Astrocyte of the spinal cord (primary cell): ENCODE results near the gene NBEAL1.
"Not testable (repeated sequence)": the region's sequence is repeated elsewhere in the genome, so short reads cannot be mapped to it uniquely, and the experiment has no call there.

Experiments used
- DNase-seq: peaks from one replicate; pipeline ENCODE4 v3.0.0; 2011; ENCODE audit warnings: low read depth, low spot score
- H3K4me3 ChIP-seq: 2 replicates; pipeline ENCODE4 v1.5.1; 2011; ENCODE audit warnings: low read depth, mild to moderate bottlenecking, low read length, moderate library complexity
- in situ Hi-C: cut with HindIII; loops from 2 replicates; pipeline ENCODE4 v1.10.0; 2017; ENCODE audit warnings: low sequenced_read_pairs
- TF ChIP-seq, protein P1 (sequence below): IDR thresholded peaks from 2 replicates; pipeline ENCODE4 v1.5.1; 2012; ENCODE audit warnings: low read depth, mild to moderate bottlenecking, low read length, inconsistent platforms

NBEAL1 gene

DNA sequence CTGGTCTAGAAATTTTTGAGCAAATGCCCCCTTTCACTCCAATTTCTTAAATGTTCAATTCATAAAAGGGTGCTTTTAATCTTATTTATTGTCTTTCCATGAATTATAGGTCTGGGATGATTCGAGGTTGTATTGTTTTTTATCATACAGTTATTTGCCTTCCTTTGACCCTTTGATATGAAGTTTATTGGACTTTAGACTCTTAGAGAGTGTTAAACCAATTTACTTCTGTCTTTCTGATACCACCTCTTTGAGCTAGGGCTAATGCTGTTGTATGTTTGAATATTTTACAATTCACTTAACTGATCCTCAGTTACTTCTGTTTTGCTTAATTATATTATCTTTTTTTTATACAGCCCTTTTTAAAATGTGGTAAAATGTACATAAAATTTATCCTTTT, 134.5 kb downstream of the NBEAL1 start:
- DNase-seq, result no peak
- in situ Hi-C loops, result no loop called here
- no peak overlapping the region for H3K4me3 ChIP-seq
- TF ChIP-seq, protein P1, sequence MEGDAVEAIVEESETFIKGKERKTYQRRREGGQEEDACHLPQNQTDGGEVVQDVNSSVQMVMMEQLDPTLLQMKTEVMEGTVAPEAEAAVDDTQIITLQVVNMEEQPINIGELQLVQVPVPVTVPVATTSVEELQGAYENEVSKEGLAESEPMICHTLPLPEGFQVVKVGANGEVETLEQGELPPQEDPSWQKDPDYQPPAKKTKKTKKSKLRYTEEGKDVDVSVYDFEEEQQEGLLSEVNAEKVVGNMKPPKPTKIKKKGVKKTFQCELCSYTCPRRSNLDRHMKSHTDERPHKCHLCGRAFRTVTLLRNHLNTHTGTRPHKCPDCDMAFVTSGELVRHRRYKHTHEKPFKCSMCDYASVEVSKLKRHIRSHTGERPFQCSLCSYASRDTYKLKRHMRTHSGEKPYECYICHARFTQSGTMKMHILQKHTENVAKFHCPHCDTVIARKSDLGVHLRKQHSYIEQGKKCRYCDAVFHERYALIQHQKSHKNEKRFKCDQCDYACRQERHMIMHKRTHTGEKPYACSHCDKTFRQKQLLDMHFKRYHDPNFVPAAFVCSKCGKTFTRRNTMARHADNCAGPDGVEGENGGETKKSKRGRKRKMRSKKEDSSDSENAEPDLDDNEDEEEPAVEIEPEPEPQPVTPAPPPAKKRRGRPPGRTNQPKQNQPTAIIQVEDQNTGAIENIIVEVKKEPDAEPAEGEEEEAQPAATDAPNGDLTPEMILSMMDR, result no peak

DNA sequence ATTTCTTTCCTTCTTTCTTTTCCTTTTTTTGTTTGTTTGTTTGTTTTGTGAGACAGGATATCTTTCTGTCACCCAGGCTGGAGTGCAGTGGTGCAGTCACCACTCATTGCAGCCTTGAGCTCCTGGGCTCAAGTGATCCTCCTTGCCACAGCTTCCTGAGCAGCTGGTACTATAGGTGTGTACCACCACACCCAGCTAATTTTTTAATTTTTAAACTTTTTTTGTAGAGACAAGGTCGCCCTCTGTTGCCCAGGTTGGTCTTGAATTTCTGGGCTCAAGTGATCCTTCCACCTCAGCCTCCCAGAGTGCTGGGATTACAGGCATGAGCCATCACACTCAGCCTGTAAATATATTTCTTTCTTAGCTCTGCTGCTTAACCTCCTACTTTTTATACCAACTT, 140.7 kb downstream of the NBEAL1 start:
- H3K4me3 ChIP-seq, result no peak overlapping the region
- in situ Hi-C loops, result no loop called here
- TF ChIP-seq, protein P1, result no peak
- no peak for DNase-seq

DNA sequence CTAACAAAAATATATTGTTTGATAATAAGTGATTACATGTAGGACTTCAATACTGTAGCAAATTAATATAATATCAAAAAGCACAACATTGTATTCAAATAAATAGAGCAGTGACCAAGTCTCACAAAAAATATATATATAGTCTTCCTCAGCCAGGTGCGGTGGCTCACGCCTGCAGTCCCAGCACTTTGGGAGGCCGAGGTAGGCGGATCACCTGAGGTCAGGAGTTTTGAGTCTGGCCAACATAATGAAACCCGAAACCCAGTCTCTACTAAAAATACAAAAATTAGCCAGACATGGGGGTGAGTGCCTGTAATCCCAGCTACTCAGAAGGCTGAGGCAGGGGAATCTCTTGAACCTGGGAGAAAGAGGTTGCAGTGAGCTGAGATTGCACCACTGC, 148.0 kb downstream of the NBEAL1 start:
- in situ Hi-C loops, H3K4me3 ChIP-seq, DNase-seq: not testable (repeated sequence)

DNA sequence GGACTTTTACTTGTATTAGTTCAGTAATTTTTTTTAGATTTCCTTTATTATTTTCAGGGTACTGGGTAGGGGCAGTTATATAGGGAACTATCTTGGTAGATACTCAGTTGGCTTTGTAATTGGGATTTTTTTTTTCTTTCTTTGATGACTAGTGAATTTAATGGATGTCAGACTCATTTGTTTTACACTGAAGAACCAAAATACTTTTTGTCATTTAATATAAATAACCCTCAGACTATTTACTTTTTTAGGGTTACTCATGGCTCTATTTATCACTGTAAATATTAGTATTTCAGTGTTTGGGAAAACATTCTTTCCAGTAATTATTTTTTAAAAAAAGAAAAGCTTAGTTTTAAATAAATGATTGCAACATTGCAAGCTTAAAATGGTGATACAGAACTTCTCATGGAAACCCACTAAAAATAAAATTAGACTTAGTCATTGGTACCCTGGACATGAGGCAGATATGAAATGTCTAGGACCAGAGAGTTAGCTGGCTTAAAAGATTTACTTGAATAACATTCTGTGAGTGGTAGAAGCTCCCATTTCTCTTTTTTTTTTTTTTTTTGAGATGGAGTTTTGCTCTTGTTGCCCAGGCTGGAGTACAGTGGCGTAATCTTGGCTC, 149.7 kb downstream of the NBEAL1 start:
- DNase-seq, result no peak
- no peak overlapping the region for H3K4me3 ChIP-seq
- in situ Hi-C loops, result no loop called here
- TF ChIP-seq, protein P1, result no peak

DNA sequence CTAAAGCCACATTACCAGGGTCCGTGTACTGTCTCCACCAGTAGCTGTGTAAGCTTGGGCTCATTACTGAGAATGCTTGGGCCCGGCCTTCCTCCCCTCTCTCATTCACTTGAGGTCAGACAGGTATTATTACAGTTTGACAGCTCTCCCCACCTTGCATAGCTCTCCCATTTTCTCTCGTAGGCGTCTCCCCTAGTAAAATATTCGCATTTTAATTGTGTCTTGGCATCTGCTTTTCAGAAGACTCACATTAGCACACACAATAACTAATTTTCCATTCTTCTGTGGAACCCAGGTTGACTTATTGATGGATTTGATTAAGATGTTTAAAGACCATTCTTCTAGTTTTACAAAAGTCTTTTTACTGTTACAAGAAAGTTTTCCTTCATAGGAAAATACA, 153.1 kb downstream of the NBEAL1 start:
- DNase-seq, result no peak
- H3K4me3 ChIP-seq, result no peak overlapping the region
- in situ Hi-C loops, result no loop called here
- TF ChIP-seq, protein P1, result no peak

DNA sequence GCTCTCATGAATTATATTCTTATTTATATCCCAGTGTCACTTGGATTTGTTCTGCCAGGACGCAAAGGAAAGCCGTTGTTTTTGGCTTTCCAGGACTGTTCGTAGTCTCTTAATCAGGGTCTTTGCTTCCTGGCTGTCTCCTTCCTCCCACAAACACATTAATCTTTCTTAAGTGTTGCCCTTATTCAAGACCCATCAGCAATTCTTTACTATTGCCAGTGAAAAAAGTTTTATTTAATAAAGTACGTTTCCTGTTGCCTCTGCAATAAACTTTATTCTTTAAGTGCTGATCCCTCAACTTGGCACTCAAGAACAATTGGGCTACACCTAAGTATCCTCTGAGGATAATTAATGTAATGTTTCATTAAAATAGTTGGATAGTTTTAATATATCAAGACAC, 155.8 kb downstream of the NBEAL1 start:
- no peak overlapping the region for H3K4me3 ChIP-seq
- no peak for DNase-seq
- TF ChIP-seq, protein P1, result no peak
- in situ Hi-C loops, result no loop called here

DNA sequence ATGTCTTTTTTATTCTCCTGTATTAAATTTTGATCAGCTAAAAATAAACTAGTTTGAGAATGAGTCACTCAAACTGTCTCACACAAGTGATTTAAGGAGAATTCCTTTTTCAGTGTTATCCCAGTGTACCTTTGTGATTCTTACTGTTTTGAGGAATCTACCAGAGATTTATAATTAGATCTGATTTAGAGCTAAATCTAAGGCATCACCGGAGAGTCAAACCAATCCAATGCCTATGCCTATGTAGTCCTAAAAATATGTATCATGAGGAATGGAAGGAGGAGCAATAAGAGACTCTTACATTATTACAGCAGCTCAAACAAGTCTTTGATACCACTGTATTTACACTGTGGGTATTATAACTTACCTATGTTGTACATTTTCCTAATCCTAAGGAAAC, 160.7 kb downstream of the NBEAL1 start:
- no peak overlapping the region for H3K4me3 ChIP-seq
- in situ Hi-C loops, result no loop called here
- no peak for DNase-seq
- TF ChIP-seq, protein P1, result no peak
